ENCODE data around the gene TRIM52.
A peak's percentile ranks its signal among the peaks of the same experiment; 100 is the strongest.
"Not testable (repeated sequence)": the region's sequence is repeated elsewhere in the genome, so short reads cannot be mapped to it uniquely, and the experiment has no call there.

TRIM52 gene

DNA sequence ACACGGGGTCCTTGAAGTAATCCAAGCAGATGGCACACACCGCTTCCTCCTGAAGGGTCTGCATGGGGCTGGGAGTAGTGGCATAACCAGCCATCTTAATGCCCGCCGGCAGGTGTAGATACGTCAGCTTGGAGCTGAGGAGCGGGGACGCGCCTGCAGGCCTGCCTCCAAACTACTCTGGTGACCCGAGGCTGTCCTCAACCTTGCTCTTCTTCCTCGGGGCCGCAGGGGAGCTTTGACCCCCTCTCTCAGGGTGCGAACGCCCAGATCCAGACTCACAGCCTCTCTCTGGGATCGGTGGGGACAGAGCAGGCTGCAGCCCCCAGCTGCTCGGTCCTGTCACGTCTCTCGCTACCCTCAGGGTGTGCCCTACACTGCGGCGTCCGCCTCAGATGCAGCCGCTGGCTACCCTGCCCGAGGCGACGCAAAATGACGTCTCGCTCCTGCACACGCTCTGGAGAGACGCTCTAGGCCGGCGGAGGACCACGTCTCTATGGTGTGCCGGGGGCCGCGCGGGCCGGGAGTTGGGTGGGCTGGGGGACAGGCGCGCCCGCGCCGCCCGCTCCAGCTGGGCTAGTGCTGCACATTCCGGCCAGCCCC lies at the start of gene TRIM52:
TSS of gene TRIM52 (minus strand) at position 424 of the 600 bp plus-strand sequence. CDS start at position 94, 330 bp downstream.
- DNase-seq, result peak; percentile 88

DNA sequence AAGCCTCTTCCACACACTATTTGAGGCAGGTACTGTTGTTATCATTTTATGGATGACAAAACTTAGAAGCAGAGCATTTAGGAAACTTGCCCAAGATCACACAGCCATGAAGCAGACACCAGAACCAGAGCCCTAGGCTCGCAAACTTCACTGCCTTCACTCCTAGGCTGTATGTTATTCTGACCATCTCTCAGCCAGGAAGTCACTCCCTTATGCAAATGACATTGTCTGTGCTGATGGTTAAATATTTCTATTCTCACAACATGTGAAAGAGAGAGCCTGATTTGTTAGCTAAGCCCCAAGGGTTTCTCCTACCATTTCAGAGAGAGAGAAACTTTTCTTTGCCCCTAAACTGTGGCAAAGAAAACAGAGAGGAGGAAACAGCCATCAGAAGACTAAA lies 26.4 kb upstream of the TRIM52 start:
- not testable (repeated sequence) for DNase-seq

DNA sequence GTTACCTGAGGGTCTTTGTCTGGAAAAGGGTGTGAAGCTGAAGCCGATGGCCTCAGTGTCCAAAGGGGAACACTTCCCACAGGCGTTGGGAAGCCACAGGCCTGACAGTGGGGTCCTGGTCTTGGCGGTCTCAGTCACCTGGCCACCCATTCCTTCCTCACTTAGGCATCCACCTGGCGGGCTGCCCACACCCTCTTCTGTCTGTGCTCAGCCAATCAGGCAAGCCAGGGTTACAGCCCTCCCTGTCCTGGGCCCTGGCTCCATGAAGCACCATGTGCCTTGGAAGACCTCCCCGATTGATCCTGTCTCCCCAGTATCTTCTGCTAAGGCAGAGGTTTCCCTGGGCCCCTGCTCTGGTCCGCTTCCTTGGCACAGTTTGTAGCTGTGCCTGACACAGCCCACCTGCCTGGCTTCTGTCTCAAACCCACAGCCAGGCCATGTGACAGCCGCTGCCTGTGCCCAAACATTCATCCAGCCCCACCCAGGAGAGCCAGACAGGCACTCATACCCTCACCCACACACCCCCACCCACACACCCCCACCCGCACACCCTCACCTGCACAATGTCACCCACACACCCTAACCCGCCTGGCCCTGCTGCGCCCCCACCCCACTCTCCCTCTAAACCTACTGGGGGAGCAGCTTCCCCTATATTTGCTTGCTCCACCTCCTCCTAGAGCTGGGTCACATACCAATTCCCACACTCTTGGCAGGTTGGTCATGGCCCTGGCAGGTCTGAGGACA lies 25.2 kb upstream of the TRIM52 start:
- not testable (repeated sequence) for DNase-seq

DNA sequence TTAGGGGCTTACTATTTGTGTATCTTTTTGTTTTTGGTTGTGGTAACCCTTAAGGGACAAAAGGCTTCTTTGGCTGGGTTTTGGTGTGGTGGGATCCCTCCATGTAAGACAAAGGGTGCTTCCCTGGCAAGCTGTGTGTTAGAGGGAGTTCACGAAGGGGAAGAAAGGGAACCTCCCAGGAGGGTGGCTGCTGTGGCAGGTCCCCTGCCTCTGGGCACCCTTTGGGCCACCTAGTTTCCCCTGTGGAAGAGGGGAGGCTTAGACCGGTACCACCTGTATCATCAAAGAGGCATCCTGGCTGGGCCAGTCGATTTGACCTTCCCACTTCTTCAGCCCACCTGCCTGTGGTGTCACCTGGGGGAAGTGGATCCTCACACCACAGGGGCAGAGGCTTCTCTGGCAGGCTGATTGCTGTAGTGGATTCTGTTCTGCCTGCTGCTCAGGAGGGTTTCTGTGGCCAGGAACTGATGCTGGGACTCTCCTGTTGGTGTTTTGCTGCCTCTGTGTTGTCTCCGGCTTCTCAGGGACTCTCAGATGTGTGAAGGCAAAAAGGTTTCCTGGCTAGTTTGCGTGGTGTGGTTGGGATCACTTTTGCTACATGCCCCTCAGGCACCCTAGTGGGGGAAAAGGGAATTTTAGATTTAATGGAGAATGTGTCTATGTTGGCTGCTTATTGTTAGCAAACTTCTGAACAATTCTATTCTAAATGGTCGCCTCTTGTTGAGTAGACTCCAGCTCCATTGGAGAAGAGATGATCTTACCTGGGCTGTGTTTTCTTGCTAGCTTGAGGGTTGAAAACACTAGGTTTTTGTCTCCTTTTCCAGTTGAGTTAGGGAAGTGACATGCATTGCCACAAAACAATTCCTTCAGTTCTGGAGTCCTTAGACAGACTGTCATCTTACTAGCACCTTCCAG lies 23.2 kb upstream of the TRIM52 start:
- not testable (repeated sequence) for DNase-seq

DNA sequence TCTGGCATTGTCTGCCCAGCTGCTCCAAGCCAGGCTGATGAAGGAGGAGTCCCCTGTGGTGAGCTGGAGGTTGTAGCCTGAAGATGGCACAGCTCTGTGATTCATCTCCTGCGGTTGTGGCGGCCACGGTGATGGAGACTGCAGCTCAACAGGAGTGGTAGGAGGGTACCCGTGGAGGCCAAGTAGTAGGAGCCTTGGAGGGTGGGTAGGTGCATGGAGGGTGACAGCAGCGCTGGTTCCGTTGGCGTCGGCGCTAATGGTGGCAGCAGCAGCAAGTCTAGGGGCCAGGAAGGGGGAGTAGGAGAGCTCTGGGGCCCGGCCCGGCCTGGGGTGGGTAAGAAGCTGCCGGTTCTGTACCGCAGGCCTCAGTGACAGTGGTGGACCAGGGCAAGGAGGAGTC lies 22.4 kb upstream of the TRIM52 start:
- no peak for DNase-seq

DNA sequence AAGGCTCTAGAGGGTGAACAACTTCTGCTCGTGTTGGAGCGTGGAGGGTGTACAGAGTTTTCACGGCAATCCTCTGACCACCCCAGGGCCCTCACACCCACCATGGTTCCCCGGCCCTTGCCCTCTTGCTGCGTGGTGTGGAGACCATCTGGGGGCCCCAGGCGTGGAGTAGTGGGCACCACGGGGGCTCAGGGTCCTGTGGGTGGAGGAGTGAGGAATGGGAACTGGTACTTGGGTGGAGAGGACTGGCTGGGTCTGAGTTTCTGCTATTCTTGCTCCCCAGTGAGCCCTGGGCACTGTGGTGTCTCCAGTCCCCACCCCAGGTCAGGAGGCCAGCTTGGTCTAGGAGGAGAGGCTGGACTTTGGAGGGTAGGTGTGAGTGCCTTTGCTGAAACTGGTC lies 21.9 kb upstream of the TRIM52 start:
- DNase-seq, result no peak

DNA sequence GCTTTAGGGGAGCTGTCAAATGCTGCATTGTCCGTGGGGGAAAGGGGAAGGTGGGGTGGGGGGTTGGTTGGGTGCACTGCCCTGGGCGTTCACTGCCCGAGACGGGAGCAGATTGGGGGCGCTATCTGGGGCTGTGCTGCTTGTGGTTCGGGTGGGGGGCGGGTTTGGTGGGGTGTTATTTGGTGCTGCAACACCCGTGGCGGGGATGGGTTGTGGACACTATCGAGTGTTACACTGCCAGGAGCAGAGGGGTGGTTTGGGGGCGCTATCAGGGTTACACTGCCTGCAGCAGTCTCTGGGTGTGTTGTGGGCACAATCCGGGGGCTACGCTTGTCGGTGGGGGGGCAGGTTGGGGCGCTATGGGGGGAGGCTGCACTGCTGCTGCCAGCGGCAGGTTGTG lies 21.5 kb upstream of the TRIM52 start:
- DNase-seq, result not testable (repeated sequence)

DNA sequence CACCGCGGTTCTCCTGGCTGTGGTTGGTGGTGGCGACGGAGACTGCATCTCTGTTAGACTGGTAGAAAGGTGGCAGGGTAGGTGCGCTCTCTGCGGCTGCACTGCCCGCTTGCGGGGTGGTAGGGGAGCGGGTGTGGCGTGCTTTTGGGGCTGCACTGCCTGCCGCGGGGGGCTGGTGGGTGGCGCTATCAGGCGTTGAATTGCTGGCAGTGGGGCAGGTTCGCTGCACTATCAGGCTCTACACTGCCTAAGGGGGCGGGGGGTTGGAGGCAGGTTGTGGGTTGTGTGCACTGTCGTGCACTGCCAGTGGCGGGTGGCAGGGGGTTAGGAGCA lies 21.0 kb upstream of the TRIM52 start:
- DNase-seq, result no peak

DNA sequence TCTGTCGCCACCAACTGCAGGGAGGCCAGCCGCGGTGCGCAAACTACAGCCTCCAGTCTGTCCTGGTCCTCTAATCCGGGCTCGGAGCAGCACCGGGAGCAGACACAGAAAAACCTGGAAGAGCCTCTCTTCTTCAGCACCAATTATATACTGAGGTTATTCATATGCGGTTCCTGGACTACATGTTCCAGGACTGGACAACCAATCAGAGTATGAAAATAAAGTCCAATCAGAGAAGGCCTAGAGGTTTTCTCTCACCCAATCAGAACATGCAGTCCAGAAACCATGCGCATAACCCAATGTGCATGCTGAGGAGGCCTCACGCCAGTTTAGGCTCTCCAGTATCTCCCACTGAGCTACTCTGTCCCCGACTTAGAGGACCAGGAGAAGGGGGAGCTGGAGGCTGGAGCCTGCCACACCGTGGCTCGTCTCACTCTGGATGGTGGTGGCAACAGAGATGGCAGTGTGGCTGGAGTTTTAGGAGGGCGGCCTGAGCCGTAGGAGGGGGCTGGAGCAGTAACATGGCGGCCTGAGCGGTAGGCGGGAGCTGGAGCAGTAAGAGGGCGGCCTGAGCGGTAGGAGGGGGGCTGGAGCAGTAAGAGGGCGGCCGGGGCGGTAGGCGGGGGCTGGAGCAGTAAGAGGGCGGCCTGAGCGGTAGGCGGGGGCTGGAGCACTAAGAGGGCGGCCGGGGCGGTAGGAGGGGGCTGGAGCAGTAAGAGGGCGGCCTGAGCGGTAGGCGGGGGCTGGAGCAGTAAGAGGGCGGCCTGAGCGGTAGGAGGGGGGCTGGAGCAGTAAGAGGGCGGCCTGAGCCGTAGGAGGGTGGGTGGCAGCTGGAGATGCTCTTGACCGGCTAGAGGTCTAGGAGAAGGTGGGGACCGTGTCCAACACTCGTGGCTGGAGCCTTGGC lies 20.4 kb upstream of the TRIM52 start:
- DNase-seq, result no peak

DNA sequence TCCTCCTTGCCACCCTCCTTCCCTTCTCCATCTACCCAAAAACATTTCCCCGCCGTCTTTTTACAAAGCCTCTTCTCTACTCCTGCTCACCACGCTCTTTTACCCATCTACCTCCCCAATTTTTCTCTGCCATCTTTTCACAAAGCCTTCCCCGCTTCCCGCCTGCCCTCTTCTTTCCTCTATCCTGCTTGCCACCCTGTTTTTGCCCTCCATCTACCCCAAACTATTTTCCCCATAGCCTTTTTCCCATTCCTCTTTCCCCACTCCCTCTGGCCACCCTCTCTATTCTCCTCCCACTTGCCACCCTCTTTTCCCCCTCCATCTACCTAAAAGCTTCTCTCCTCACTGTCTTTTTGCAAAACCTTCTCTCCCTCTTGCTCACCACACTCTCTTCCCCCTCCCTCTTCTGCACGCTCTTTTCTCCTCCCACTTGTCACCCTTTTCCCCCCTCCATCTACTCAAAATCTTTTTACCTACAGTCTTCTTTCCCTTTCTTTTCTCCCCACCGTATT lies 19.4 kb upstream of the TRIM52 start:
- no peak for DNase-seq

DNA sequence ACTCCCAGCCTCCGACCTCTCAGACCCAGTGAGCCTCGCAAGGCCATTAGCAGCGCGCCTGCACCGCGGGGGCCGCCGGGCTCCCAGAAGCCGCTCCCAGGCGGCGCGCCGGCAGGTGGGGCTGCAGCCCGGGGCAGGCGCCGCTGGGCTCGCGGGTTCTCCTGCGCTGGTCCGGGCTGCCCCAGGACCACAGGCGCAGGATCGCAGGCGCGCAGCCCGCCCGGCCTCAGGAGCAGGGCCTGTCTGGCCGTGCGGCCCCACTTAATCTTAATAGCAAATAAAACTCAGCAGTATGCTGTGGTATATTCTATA lies 12.4 kb upstream of the TRIM52 start:
- not testable (repeated sequence) for DNase-seq

DNA sequence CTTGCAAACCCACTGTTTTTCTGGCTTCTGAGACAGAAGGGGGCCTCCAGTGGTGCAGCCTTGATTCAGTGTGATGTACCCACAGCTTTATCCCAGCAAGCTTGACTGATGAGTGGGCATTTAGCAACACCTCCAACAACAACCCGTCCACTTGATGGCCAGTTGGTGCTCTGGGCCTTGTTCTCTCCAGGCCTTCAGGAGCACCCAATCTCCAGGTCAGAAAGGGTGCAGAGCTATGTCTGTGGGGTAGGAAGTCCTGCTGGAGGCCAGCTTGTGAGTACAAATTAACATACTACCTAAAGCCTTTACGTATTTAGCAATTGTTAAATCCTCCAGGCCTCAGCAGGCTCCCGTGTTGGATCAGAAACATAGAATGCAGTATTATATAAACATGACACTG lies 10.1 kb upstream of the TRIM52 start:
- DNase-seq, result no peak

DNA sequence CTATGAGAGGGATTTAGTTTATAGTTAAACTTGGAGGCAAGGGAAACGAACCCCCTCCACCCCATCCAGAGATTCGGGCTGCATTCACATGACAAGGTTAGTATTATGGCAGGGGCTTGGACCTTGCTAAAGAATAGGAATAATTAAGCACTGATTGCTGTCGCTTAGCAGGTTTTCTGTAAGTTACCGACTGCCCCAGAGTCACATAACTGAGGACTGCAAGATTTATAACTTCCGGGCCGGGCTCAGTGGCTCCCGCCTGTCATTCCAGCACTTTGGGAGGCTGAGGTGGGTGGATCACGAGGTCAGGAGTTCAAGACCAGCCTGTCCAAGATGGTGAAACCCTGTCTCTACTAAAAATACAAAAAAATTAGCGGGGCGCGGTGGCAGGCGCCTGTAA lies 7.0 kb upstream of the TRIM52 start:
- not testable (repeated sequence) for DNase-seq

DNA sequence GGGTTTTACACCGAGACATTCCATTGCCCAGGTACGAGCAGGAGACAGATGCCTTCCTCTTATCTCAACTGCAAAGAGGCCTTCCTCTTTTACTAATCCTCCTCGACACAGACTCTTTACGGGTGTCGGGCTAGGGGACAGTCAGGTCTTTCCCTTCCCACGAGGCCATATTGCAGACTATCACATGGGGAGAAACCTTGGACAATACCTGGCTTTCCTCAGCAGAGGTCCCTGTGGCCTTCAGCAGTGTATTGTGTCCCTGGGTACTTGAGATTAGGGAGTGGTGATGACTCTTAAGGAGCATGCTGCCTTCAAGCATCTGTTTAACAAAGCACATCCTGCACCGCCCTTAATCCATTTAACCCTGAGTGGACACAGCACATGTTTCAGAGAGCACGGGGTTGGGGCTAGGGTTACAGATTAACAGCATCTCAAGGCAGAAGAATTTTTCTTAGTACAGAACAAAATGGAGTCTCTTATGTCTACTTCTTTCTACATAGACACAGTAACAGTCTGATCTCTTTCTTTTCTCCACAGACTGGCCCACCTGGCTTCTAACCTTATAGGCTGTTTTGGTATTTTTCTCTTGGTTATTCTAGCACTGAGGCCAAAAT lies 6.5 kb upstream of the TRIM52 start:
- not testable (repeated sequence) for DNase-seq

DNA sequence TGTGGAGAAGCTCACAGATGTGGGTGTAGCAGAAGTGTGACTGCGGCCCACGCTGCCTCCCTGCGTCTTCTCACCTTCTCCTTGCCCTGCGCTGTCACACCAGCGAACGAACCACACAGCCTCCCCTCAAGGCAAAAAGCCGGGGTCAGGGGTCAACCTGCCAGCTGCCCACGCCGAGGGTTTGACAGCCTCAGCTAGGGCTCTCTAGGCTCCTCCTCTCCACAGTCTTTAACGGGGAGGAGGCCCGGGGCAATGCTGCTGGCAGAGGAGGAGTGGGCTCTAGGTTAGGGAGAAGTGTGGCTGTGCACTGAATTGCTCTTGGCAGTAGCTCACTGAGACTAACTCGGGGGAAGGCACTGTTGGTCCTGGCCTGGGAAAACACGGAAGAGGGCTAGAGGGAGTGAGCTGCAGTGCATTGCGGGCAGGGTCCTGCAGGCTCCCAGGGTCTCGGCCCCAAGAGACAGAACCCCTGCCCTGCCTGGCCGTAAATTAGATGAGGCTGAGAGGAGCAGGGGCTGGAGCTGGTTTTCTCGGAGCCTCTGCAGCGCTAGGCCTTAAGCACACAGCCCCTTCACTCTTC lies 4.2 kb upstream of the TRIM52 start:
- DNase-seq, result no peak

DNA sequence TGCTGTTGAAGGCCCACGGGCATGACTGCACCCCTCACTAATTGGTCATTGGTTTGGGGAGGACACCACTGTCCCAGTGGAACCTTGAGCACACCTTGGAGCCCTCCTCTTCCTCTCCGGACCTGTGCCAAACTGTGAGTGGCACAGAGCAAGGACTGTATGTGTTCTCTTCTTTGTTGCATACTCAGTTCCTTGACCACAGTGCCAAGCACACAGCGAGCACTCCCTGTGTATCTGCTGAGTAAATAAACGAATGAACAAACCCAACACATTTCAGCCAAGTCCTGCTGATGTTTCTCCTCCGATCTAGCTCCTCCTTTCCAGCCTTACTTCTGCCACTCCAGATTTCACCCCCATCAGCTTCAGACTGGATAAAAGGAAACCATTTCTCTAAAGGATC lies 2.7 kb upstream of the TRIM52 start:
- no peak for DNase-seq

DNA sequence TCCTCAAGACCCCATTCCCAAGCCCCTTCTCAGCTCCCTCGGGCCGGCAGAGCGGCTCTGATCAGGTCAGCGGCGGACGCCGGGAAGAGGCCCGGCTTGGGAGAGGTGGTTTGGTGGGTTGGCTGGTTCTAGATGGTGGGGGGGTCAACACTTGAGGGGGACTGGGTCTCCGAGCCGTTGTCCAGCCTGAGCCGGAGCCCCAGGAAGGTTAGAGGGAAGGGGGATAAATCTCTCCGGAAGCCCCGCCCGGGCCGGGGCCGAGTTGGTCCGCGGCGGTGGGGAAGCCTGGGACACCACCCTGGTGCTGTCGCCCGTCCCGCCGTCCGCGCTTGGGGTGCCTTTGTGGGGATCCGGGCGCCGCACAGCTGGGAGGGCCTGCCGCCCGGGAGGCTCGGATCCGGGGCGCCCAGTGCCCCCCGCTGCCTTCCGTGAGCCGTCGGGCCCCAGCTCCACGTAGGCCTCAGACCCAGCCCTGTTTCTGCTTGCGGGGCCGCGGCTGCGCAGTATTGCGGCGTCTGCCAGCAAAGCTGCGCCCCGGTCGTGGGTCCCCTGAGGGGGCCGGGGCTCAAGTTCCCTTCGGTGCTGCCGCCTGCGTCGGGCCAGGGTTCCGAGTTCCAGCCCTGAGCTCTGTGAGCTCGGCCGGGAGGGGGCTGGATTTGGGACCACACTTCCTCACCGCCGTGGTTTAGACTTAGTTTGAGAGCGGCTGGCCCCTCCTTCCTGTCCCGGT lies 542 bp upstream of the TRIM52 start:
- peak; percentile 67 for DNase-seq

DNA sequence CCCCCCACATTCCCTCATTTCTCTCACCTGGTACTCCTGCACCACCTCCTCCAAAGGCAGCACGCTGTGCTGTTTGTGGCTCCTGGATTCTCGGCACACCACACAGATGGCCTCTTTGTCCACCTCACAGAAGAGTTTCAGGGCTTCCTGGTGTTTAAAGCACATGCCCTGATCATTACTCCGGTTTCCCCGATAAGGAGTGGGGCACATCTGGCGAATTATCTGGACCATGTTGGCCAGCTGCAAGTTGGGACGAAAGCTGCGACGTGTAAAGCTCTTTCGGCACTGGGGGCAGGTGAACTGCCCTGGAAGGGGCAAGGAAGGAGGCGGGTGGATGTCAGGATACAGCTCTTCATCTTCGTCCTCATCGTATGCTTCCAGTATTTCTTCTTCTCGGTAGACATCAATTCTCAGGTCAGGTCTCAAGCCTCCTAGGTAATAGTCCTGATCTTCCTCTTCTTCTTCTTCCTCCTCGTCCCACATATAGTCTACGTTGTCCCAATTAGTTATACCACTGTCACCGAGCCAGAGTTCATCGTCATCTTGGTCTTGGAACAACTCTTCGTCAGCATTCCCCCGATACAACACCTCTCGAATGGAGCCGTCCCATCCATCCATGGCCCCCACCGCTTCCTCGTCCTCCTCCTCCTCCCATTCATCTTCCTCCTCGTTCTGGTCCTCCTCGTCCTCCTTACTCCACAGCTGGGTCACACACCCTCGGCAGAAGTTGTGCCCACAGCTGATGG lies 796 bp downstream of the TRIM52 start:
- no peak for DNase-seq

DNA sequence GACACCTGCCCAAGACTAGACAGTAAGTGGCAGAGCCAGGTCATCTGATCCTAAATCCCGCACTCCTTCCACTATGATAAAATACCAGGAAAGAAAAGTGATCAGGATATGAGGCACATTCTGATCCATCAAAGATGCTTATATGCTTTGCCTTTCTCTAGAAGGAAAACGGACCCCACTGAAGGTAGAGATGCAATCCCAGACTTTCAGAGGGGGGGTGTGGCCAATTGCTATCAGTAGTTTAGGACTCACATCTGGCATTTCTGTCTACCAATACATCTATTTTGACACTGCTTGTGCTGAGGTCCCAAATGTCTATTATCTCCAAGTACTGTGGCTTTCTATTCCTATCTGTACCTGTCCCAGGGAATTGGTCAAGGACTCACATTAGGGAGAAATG lies 1.7 kb downstream of the TRIM52 start:
- DNase-seq, result no peak

DNA sequence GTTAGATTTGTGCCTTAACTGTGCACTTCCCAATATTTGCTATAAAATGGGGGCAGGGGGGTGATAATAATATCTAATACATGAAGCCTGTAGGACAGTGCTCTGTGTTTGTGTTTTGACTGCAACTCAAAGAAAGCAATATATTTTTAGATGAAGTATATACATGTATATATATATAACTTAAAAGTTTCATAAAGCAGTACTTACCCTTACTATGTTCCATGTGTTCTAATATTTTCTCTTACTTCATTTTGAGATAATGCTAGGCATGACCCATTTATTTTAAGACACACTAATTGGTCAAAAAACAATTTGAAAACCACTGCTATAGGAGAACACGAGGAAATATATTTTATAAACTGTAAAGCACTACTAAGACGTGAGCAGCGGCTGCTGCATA lies 2.4 kb downstream of the TRIM52 start:
- no peak for DNase-seq
